Heart right ventricle (tissue), 16 donors: ENCODE results near the gene CHID1. TPM values are rescaled to one million over a fixed set of nuclear protein-coding genes. Genes with fewer than 3 reads are reported as not detected.
A peak's percentile ranks its signal among the peaks of the same experiment; 100 is the strongest.

ENCODE experiments used
- ATAC-seq, 8 donors: fragments of 200-7000 bp; cut with Tn5 transposase; one replicate each; pipeline ENCODE4 v1.9.1; 2020; ENCODE audit warnings: mild to moderate bottlenecking in 8 of 8, moderate library complexity in 8 of 8, moderate number of reproducible peaks in 1 of 8
- DNase-seq, 2 donors: peaks; one replicate each; pipeline ENCODE4 v3.0.0-alpha.2; 2020
- H3K27ac ChIP-seq, 10 donors: fragments of 200-600 bp; sonication (generic) in 2 of 10; one replicate each; pipeline versions ENCODE4 v1.5.0 to v1.8.0; 2020 to 2022; ENCODE audit warnings: mild to moderate bottlenecking in 3 of 10
- H3K27me3 ChIP-seq, 7 donors: fragments of 200-600 bp; one replicate each; pipeline ENCODE4 v1.8.0; 2021 to 2022; ENCODE audit warnings: mild to moderate bottlenecking in 2 of 7
- H3K36me3 ChIP-seq, 9 donors: fragments of 200-600 bp; sonication (generic) in 1 of 9; one replicate each; pipeline versions ENCODE4 v1.5.0 to v1.8.0; 2020 to 2022; ENCODE audit warnings: mild to moderate bottlenecking in 2 of 9
- H3K4me1 ChIP-seq, 9 donors: fragments of 200-600 bp; sonication (generic) in 1 of 9; one replicate each; pipeline versions ENCODE4 v1.5.0 to v1.8.0; 2020 to 2022; ENCODE audit warnings: mild to moderate bottlenecking in 4 of 9
- H3K4me3 ChIP-seq, 10 donors: fragments of 200-600 bp; sonication (generic) in 2 of 10; one replicate each; pipeline versions ENCODE4 v1.5.0 to v1.8.0; 2020 to 2022; ENCODE audit warnings: mild to moderate bottlenecking in 7 of 10, moderate library complexity in 2 of 10
- H3K9me3 ChIP-seq, 11 donors: fragments of 200-600 bp in 10 of 11; sonication (generic) in 2 of 11; one replicate each; pipeline versions ENCODE4 v1.5.0 to v1.8.0; 2013 to 2022; ENCODE audit warnings: mild to moderate bottlenecking in 2 of 11, control low read depth in 1 of 11, moderate library complexity in 1 of 11
- CTCF ChIP-seq, 9 donors: fragments of 200-600 bp; sonication (generic) in 2 of 9; IDR thresholded peaks; one replicate each; pipeline versions ENCODE4 v1.5.0 to v1.8.0; 2021 to 2022; ENCODE audit warnings: antibody characterized with exemption in 9 of 9, mild to moderate bottlenecking in 5 of 9, moderate library complexity in 1 of 9
- WGBS, 2 donors: extraction: QIAGEN DNeasy Blood & Tissue Kit; methylation state at CpG; one replicate each; pipeline ENCODE4 v1.1.7; 2013; ENCODE audit warnings: inconsistent platforms in 1 of 2; 5-methylcytosine and 5-hydroxymethylcytosine counted together
- intact Hi-C, 10 donors: fragments of 100-400 bp; cut with DNase I; formaldehyde crosslinking; loops; one replicate each; pipeline versions ENCODE4 v1.11.1 to v1.14.2; 2022
- polyA plus RNA-seq, 2 donors: library from polyadenylated mRNA; stranded (reverse); fragments of 200-250 nt; gene quantifications; one replicate each; pipeline ENCODE4 v1.2.3, GENCODE V29; 2013
- total RNA-seq, 10 donors: library from RNA; stranded (reverse); fragmentation: NEBNext Ultra II Directional in 3 of 10; extraction: Animal tissue kit (Norgen Biotek cat#: 25700) in 3 of 10; gene quantifications; one replicate each; pipeline versions ENCODE4 v1.2.1 to v1.2.4, GENCODE V29; 2021 to 2023
- donor health status: Arrhythmogenic right ventricular cardiomyopathy.
- donor health status: ischemic (EF 13 %, LVEDD 7.1; RV severe dilation, severe dysfunction).
- donor health status: healthy with polysubstance abuse.
- donor health status: DM: no; HTN: yes; CAD: no.
- donor health status: DM: no; HTN: no; CAD: no.
- donor health status: ischemic (EF 25% LVEDD 6.9; RV normal size, moderate dysfunction).
- donor health status: ischemic (EF 25% LVEDD 5.7; RV mildly dilated, moderate dysfunction).
- donor health status: healthy.
- donor health status: DM: yes; HTN: yes; CAD: no.
- donor health status: Ischemic cardiomyopathy.
- donor health status: ischemic (EF 35%, LVEDD 5.7; RV mildly dilated, moderate dysfunction).
- donor health status: nonischemic (EF 11% LVEDD 7.7; RV severe dilation, severe dysfunction).
- donor health status: DM: yes; HTN: yes; CAD: no.
- donor health status: PGD.
- donor health status: ischemic (EF 29% LVEDD 5.4; RV normal size, mild dysfunction).
- donor health status: nonischemic (EF 23%, LVEDD 6.1; RV moderate dilation, normal function).

The CHID1 gene
- total and polyA plus RNA-seq, 12 donors: 40.1 to 75.2 (median 57.5) TPM

DNA sequence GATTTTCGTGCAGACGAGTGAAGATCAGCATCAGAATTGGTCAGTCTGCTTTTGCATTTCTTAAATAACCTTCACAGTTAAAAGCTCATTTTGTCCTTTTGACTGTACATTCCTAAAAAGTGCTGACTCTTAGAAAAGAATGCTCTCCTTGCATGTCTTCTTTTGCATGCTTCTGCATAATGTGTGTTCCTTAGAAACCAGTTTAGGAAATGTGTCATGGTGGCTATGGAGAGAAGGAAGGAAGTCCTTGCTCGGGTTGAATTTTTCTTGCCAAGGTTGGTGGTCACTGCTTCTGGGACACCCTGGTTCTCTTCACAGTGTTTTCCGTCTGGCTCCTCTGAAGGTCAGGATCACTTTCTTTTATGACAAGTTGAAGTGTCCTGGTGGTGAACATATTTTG is 21.8 kb upstream of the CHID1 start:
- Histone ChIP-seq H3K27me3 (no peaks in the 10 kb centered on the region), H3K9me3 (no peaks in the 10 kb centered on the region), H3K36me3 (peaks cover 0 to 25% (median 0%) of the 10 kb centered on the region in 9 donors), H3K27ac (peak overlapping the region in 9 of 10 donors; percentile 27 to 78 (median 66)), H3K4me3 (no peak overlapping the region), H3K4me1 (peaks cover 4 to 83% (median 65%) of the 10 kb centered on the region in 9 donors)
- no peak for TF ChIP-seq CTCF (IDR thresholded peaks at IDR 0.05)
- DNase-seq: no peak
- intact Hi-C loops: loop anchor here in 1 of 10 donors (10.0 kb wide), 1 partner anchor 122 kb away; no protein-coding TSS in a partner anchor
- peak in 7 of 8 donors; percentile 60 to 75 (median 71) for ATAC-seq
- WGBS, 2 donors: 45 to 61% methylated on average over 4 of the region's 4 CpGs

DNA sequence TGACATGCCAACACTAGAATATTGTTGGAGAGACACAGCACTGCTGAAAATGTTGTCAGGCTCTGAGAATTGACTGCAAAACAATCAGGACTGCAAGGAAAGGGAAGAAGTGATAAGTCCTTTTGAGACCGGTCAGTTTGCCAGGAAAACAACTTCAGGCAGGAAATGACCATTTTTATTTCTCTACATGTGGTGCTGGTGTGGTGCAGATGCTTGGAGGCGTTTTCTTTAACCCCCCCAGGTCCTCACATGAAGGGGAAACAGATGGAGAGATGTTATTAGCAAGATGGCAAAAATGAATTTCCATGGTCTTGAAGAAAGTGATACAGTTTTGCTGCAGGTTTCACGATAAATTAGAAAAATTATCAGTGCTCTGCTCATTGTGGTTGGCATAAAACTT is 20.8 kb upstream of the CHID1 start:
- H3K36me3 ChIP-seq: peaks cover 0 to 28% (median 0%) of the 10 kb centered on the region in 9 donors
- peak in 4 of 8 donors; percentile 28 to 41 (median 36) for ATAC-seq

DNA sequence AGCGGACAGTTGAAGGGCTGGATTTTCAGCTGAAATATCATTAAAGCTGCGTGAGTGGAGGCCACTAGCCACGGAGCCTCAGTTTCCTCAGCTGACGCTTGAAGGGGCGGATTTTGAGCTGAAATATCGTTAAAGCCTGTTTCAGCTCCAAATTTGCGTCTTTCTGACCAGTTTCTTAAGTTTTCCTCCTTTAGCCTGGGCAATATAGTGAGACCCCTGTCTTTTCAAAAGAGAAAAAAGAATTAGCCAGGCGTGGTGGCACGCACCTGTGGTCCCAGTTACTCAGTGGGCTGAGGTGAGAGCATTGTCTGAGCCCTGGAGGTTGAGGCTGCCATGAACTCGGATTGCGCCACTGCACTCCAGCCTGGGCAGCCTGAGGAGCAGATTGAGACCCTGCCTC is 18.8 kb upstream of the CHID1 start:
- Histone ChIP-seq H3K36me3 (peaks cover 0 to 28% (median 0%) of the 10 kb centered on the region in 9 donors), H3K4me3 (no peak overlapping the region), H3K4me1 (peaks cover 8 to 90% (median 68%) of the 10 kb centered on the region in 9 donors), H3K9me3 (no peaks in the 10 kb centered on the region), H3K27ac (peak overlapping the region in 1 of 10 donors; percentile 36), H3K27me3 (no peaks in the 10 kb centered on the region)
- 96 to 97% methylated on average over 11 of the region's 11 CpGs for WGBS, 2 donors
- intact Hi-C loops: loop anchor here in 4 of 10 donors (5.0 to 10.0 kb wide), 4 partner anchors 48 to 125 kb away; no protein-coding TSS in a partner anchor
- no peak for TF ChIP-seq CTCF (IDR thresholded peaks at IDR 0.05)
- DNase-seq (no peak), ATAC-seq (no peak)

More for the DNA sequence above, 20.8 kb upstream of the CHID1 start:
- H3K4me1 ChIP-seq: peaks cover 4 to 83% (median 70%) of the 10 kb centered on the region in 9 donors
- DNase-seq: no peak
- intact Hi-C loops: loop anchor here in 1 of 10 donors (10.0 kb wide), 1 partner anchor 123 kb away; no protein-coding TSS in a partner anchor
- no peaks in the 10 kb centered on the region for H3K9me3 ChIP-seq
- H3K4me3 ChIP-seq: no peak overlapping the region
- TF ChIP-seq CTCF (IDR thresholded peaks at IDR 0.05): no peak
- H3K27me3 ChIP-seq: no peaks in the 10 kb centered on the region
- 31 to 64% methylated on average over 3 of the region's 3 CpGs for WGBS, 2 donors
- peak overlapping the region in 7 of 10 donors; percentile 21 to 78 (median 44) for H3K27ac ChIP-seq

- H3K27me3 ChIP-seq: no peaks in the 10 kb centered on the region
- ATAC-seq (no peak), DNase-seq (no peak)
- no peaks in the 10 kb centered on the region for H3K9me3 ChIP-seq
- H3K36me3 ChIP-seq: peaks cover 0 to 28% (median 0%) of the 10 kb centered on the region in 9 donors
- H3K27ac ChIP-seq: peak overlapping the region in 1 of 10 donors; percentile 94
- peaks cover 8 to 85% (median 62%) of the 10 kb centered on the region in 9 donors for H3K4me1 ChIP-seq
- no peak overlapping the region for H3K4me3 ChIP-seq
- intact Hi-C loops: loop anchor here in 4 of 10 donors (5.0 to 10.0 kb wide), 4 partner anchors 49 to 126 kb away; no protein-coding TSS in a partner anchor
- TF ChIP-seq CTCF (IDR thresholded peaks at IDR 0.05): no peak
- 82 to 87% methylated on average over 8 of the region's 8 CpGs for WGBS, 2 donors
Measured at GRCh38 chr11:928786-929185, 18.2 kb upstream of the CHID1 start.
